ENCODE measurements around the gene TRIM58. TPM values are rescaled to one million over a fixed set of nuclear protein-coding genes. Genes with fewer than 3 reads are reported as not detected.

TRIM58 gene
- total and polyA plus RNA-seq, 2 of the 4 experiments (the other 2 are of a cell fraction), result 0.54 to 0.91 TPM

DNA sequence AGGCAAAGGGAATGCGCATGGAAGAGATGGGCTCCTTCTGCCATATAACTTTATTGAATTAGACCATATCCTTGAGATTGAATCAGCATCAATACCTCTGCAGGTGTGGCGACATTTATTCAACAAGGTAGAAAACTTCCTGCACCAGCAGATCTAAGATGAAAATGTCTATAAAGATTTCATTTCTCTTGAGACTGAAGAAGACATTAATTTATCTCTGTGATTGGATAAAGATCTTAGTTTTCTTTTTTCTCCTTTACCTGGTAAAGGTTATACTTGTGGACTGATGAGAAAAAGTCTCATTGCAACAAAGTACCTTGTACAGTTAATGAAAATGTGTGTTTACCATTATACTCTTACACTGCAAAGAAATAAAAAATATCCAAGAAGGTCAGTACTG lies 63.0 kb downstream of the TRIM58 start, which contains the start of gene OR2T8:
Gene OR2T8 (plus strand): TSS at position 301 of the 400 bp plus-strand sequence. CDS start 766 bp downstream, outside the sequence.
- H4K5ac ChIP-seq (ENCODE audit: low read depth, low read length), result no peak within 1 kb of the TSS
- no TSS peak for BruUV-seq (replicated peaks)
- H4K20me1 ChIP-seq (ENCODE audit: insufficient read depth, low read length), result no peaks in the 10 kb centered on the region
- no peaks in the 10 kb centered on the region for H3K79me1 ChIP-seq (ENCODE audit: low read depth in 1 of 2, low read length in 2 of 2)
- H2BK15ac ChIP-seq (ENCODE audit: low read depth, low read length), result no peak within 1 kb of the TSS
- no peaks in the 10 kb centered on the region for H3K36me3 ChIP-seq (ENCODE audit: control insufficient read depth, insufficient read depth, low read length)
- TF ChIP-seq CHD1 (IDR thresholded peaks at IDR 0.05; ENCODE audit: low read depth, low read length), result no peak
- TF ChIP-seq SMC3 (IDR thresholded peaks at IDR 0.05; ENCODE audit: low read depth, low read length), result no peak
- TF ChIP-seq RCOR1 (IDR thresholded peaks at IDR 0.05; ENCODE audit: insufficient replicate concordance, low read length), result no peak
- TF ChIP-seq FOS (IDR thresholded peaks at IDR 0.05; ENCODE audit: low read depth, low read length), result no peak
- TF ChIP-seq, protein P1, sequence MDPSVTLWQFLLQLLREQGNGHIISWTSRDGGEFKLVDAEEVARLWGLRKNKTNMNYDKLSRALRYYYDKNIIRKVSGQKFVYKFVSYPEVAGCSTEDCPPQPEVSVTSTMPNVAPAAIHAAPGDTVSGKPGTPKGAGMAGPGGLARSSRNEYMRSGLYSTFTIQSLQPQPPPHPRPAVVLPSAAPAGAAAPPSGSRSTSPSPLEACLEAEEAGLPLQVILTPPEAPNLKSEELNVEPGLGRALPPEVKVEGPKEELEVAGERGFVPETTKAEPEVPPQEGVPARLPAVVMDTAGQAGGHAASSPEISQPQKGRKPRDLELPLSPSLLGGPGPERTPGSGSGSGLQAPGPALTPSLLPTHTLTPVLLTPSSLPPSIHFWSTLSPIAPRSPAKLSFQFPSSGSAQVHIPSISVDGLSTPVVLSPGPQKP (IDR thresholded peaks at IDR 0.05; ENCODE audit: borderline replicate concordance, low read depth, low read length), result no peak
- no peak for TF ChIP-seq RFX5 (IDR thresholded peaks at IDR 0.05; ENCODE audit: low read depth, low read length)
- no peak for TF ChIP-seq NFE2L2 (IDR thresholded peaks at IDR 0.05; ENCODE audit: low read depth, low read length)
- TF ChIP-seq, protein P2, sequence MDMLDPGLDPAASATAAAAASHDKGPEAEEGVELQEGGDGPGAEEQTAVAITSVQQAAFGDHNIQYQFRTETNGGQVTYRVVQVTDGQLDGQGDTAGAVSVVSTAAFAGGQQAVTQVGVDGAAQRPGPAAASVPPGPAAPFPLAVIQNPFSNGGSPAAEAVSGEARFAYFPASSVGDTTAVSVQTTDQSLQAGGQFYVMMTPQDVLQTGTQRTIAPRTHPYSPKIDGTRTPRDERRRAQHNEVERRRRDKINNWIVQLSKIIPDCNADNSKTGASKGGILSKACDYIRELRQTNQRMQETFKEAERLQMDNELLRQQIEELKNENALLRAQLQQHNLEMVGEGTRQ (IDR thresholded peaks at IDR 0.05; ENCODE audit: low read depth, low read length), result no peak
- TF ChIP-seq BHLHE40 (IDR thresholded peaks at IDR 0.05; ENCODE audit: low read depth, low read length), result no peak
- TF ChIP-seq MAFK (IDR thresholded peaks at IDR 0.05; ENCODE audit: low read depth, low read length), result no peak
- TF ChIP-seq, protein P3, sequence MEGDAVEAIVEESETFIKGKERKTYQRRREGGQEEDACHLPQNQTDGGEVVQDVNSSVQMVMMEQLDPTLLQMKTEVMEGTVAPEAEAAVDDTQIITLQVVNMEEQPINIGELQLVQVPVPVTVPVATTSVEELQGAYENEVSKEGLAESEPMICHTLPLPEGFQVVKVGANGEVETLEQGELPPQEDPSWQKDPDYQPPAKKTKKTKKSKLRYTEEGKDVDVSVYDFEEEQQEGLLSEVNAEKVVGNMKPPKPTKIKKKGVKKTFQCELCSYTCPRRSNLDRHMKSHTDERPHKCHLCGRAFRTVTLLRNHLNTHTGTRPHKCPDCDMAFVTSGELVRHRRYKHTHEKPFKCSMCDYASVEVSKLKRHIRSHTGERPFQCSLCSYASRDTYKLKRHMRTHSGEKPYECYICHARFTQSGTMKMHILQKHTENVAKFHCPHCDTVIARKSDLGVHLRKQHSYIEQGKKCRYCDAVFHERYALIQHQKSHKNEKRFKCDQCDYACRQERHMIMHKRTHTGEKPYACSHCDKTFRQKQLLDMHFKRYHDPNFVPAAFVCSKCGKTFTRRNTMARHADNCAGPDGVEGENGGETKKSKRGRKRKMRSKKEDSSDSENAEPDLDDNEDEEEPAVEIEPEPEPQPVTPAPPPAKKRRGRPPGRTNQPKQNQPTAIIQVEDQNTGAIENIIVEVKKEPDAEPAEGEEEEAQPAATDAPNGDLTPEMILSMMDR (conservative IDR thresholded peaks at IDR 0.05; ENCODE audit: low read depth, low read length), result no peak
- H4K8ac ChIP-seq (ENCODE audit: low read depth in 2 of 2, low read length in 2 of 2), result no peak within 1 kb of the TSS
- H3K27ac ChIP-seq (ENCODE audit: insufficient read depth, low read length), result no peak within 1 kb of the TSS
- no peak within 1 kb of the TSS for H3K4me2 ChIP-seq (ENCODE audit: low read depth, low read length)
- intact Hi-C loops (cut with micrococcal nuclease), result loop anchor here (5.0 kb wide), 1 partner anchor 67 kb away; no protein-coding TSS in a partner anchor
- H3K9me3 ChIP-seq (ENCODE audit: control insufficient read depth, insufficient read depth, low read length), result peaks cover 12% of the 10 kb centered on the region; the same call in 1 of the 2 replicates
- no peak within 1 kb of the TSS for H3K14ac ChIP-seq (replicated peaks; ENCODE audit: low read depth, low read length)
- H4K91ac ChIP-seq (ENCODE audit: insufficient read depth, low read depth, low read length), result no peak within 1 kb of the TSS
- H3K4me3 ChIP-seq (ENCODE audit: insufficient read depth, low read depth, low read length), result no peak within 1 kb of the TSS
- H2BK120ac ChIP-seq (ENCODE audit: low read depth, low read length), result no peak within 1 kb of the TSS
- dilution Hi-C loops (cut with HindIII; ENCODE audit: low sequenced_read_pairs, unreplicated experiment), result no loop called here
- ATAC-seq (ENCODE audit: low read depth) (no peak), DNase-seq (no peak)
- no peak within 1 kb of the TSS for H2AK5ac ChIP-seq (ENCODE audit: low read depth, low read length)
- ChIA-PET CTCF (no interaction called here), POLR2A (ENCODE audit: unreplicated experiment) (no interaction called here)
- H3K9ac ChIP-seq (ENCODE audit: low read depth, low read length), result no peak within 1 kb of the TSS
- no peak within 1 kb of the TSS for H3K23ac ChIP-seq (ENCODE audit: low read depth, low read length)
- no peaks in the 10 kb centered on the region for H3K9me1 ChIP-seq (ENCODE audit: insufficient read depth, low read length)
- H3K56ac ChIP-seq (ENCODE audit: extremely low read depth, insufficient read depth, low read length), result no peak within 1 kb of the TSS
- no peak within 1 kb of the TSS for H3K18ac ChIP-seq (ENCODE audit: low read depth, low read length)
- no peaks in the 10 kb centered on the region for H3K4me1 ChIP-seq (ENCODE audit: control insufficient read depth, insufficient read depth, low read length)
- no peak within 1 kb of the TSS for H3K4ac ChIP-seq (ENCODE audit: low read depth, low read length)
- in situ Hi-C loops (cut with MboI; ENCODE audit: low sequenced_read_pairs), result no loop called here
- H2AK9ac ChIP-seq (replicated peaks; ENCODE audit: low read depth, low read length, poor library complexity), result no peak within 1 kb of the TSS
- no peaks in the 10 kb centered on the region for H3K27me3 ChIP-seq (ENCODE audit: control insufficient read depth, insufficient read depth, low read length)
- no peak within 1 kb of the TSS for H2BK20ac ChIP-seq (ENCODE audit: low read depth, low read length)
- WGBS, 2 experiments (ENCODE audit: extremely low coverage in 2 of 2, insufficient read length in 1 of 2), result no CpG with 5 or more reads among the region's 2 CpGs
- no peak within 1 kb of the TSS for H2AFZ ChIP-seq (replicated peaks; ENCODE audit: low read length, poor library complexity)
- no peak within 1 kb of the TSS for H2BK5ac ChIP-seq (ENCODE audit: low read depth, low read length, poor library complexity, severe bottlenecking)

All from IMR-90 (cell line).